Transverse colon (tissue), 4 donors: ENCODE data around the gene NFIA. TPM values are rescaled to one million over a fixed set of nuclear protein-coding genes. Genes with fewer than 3 reads are reported as not detected.

Experiments used
- DNase-seq: peaks from one replicate; pipeline ENCODE4 v3.0.0-alpha.2; 2019
- H3K27ac ChIP-seq, 4 donors: fragments of 200-600 bp; sonication (generic); 2 replicates each; pipeline ENCODE4 v1.5.1; 2016 to 2018; ENCODE audit warnings: inconsistent platforms in 4 of 4
- H3K27me3 ChIP-seq: fragments of 200-600 bp; sonication (generic); 2 replicates; pipeline ENCODE4 v1.5.1; 2017; ENCODE audit warnings: inconsistent platforms
- H3K36me3 ChIP-seq, 4 donors: fragments of 200-600 bp; sonication (generic); 2 replicates each; pipeline ENCODE4 v1.5.1; 2017 to 2019; ENCODE audit warnings: inconsistent platforms in 4 of 4
- H3K4me1 ChIP-seq, 4 donors: fragments of 200-600 bp; sonication (generic); 2 replicates each; pipeline ENCODE4 v1.5.1; 2017 to 2020; ENCODE audit warnings: inconsistent platforms in 4 of 4
- H3K4me3 ChIP-seq, 4 donors: fragments of 200-600 bp; sonication (generic); 1 replicate in 1 of 4; 2 replicates in 3 of 4; pipeline versions ENCODE4 v1.5.1 to v1.6.1; 2017 to 2019; ENCODE audit warnings: inconsistent platforms in 4 of 4
- H3K9me3 ChIP-seq, 2 donors: fragments of 200-600 bp; sonication (generic); 2 replicates each; pipeline ENCODE4 v1.5.1; 2017 to 2019; ENCODE audit warnings: inconsistent platforms in 2 of 2
- EP300 ChIP-seq: sonication (generic); formaldehyde crosslinking; IDR thresholded peaks from one replicate; pipeline ENCODE4 v1.6.1; 2017; ENCODE audit warnings: antibody characterized with exemption, low read depth
- POLR2A ChIP-seq: fragments of 450-650 bp; IDR thresholded peaks from one replicate; pipeline ENCODE4 v1.6.1; 2016; ENCODE audit warnings: antibody characterized with exemption, mild to moderate bottlenecking, moderate library complexity
- POLR2AphosphoS5 ChIP-seq, 3 donors: sonication (generic); formaldehyde crosslinking; IDR thresholded peaks; one replicate each; pipeline ENCODE4 v1.6.1; 2016; ENCODE audit warnings: antibody characterized with exemption in 3 of 3
- WGBS, 2 donors: methylation state at CpG; one replicate each; pipeline ENCODE4 v1.1.5; 2018; ENCODE audit warnings: low coverage in 1 of 2; 5-methylcytosine and 5-hydroxymethylcytosine counted together
- in situ Hi-C, 4 donors: fragments of 200-750 bp; cut with MboI; loops; one replicate each; pipeline versions ENCODE4 v1.15.0 to v1.15.1; 2017; ENCODE audit warnings: low sequenced_read_pairs in 3 of 4, low pct_ligation_motif_present in 1 of 4, low pct_unique_long_range_greater_than_20kb in 1 of 4
- intact Hi-C: fragments of 100-400 bp; cut with DNase I; formaldehyde crosslinking; loops from one replicate; pipeline ENCODE4 v1.15.1; 2023; ENCODE audit warnings: low total_unique reads
- total RNA-seq, 4 donors: library from RNA; depleted of rRNA; stranded (reverse); fragments of >200 nt; gene quantifications; one replicate each; pipeline ENCODE4 v1.1.0, GENCODE V29; 2016
- TF ChIP-seq, protein P1 (sequence below), 5 experiments: fragments of 200-600 bp in 3 of 5; fragments of 450-650 bp in 2 of 5; sonication (generic) in 3 of 5; IDR thresholded peaks; 1 replicate in 2 of 5; 2 replicates in 3 of 5; pipeline ENCODE4 v1.5.1; 2016 to 2017; ENCODE audit warnings: antibody characterized with exemption in 5 of 5, inconsistent platforms in 3 of 5, mild to moderate bottlenecking in 2 of 5, moderate library complexity in 1 of 5

NFIA gene
- total RNA-seq, 4 donors from 2014 or later, result 17.3 to 37.2 (median 29.8) TPM

- H3K4me1 ChIP-seq, result peaks cover 3 to 28% (median 6%) of the 10 kb centered on the region in 4 donors
- no peak overlapping the region for H3K4me3 ChIP-seq
- H3K27ac ChIP-seq, result no peak overlapping the region
- intact Hi-C loops (no loop called here), in situ Hi-C loops (no loop called here)
- no peaks in the 10 kb centered on the region for H3K27me3 ChIP-seq
- DNase-seq, result no peak
- WGBS, 2 donors, result 97 to 100% methylated on average over 1 of the region's 1 CpG
- TF ChIP-seq EP300 (no peak), POLR2AphosphoS5 (IDR thresholded peaks at IDR 0.05) (no peak), POLR2A (no peak)
- TF ChIP-seq, protein P1, sequence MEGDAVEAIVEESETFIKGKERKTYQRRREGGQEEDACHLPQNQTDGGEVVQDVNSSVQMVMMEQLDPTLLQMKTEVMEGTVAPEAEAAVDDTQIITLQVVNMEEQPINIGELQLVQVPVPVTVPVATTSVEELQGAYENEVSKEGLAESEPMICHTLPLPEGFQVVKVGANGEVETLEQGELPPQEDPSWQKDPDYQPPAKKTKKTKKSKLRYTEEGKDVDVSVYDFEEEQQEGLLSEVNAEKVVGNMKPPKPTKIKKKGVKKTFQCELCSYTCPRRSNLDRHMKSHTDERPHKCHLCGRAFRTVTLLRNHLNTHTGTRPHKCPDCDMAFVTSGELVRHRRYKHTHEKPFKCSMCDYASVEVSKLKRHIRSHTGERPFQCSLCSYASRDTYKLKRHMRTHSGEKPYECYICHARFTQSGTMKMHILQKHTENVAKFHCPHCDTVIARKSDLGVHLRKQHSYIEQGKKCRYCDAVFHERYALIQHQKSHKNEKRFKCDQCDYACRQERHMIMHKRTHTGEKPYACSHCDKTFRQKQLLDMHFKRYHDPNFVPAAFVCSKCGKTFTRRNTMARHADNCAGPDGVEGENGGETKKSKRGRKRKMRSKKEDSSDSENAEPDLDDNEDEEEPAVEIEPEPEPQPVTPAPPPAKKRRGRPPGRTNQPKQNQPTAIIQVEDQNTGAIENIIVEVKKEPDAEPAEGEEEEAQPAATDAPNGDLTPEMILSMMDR (IDR thresholded peaks at IDR 0.05), result no peak
- no peaks in the 10 kb centered on the region for H3K36me3 ChIP-seq
- no peaks in the 10 kb centered on the region for H3K9me3 ChIP-seq
Observed at GRCh38 chr1:61204528-61204927, 122.2 kb downstream of the NFIA start.

GRCh38 chr1:61207416-61207815 is 125.1 kb downstream of the NFIA start:
- Histone ChIP-seq H3K9me3 (no peaks in the 10 kb centered on the region), H3K4me3 (no peak overlapping the region), H3K27me3 (no peaks in the 10 kb centered on the region), H3K36me3 (no peaks in the 10 kb centered on the region), H3K27ac (no peak overlapping the region), H3K4me1 (peaks cover 0 to 11% (median 1%) of the 10 kb centered on the region in 4 donors)
- in situ Hi-C loops (no loop called here), intact Hi-C loops (no loop called here)
- DNase-seq, result no peak
- WGBS, 2 donors, result 70 to 75% methylated on average over 3 to 5 of the region's 5 CpGs
- TF ChIP-seq EP300 (no peak), POLR2A (no peak), POLR2AphosphoS5 (IDR thresholded peaks at IDR 0.05) (no peak)
- TF ChIP-seq, protein P1 (IDR thresholded peaks at IDR 0.05), result no peak

DNA sequence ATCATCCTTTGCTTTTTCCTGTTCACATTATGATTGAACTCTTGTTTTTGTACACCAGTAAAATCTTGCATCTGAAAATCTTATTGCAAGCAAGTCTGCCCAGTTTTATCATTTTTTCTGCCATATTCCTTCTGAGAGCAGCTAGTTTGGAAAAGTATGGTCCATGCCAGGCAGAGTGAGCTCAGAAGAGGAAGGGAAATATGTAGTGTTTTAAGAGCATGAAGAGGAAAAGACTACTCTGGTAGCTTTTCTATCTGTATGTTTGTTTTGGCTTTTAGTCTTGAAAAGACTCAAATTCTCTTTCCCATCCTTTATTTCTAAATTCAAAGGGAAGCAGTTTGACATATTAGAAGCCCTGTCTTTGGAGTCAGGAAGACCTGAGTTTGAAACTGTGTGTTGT is 125.8 kb downstream of the NFIA start:
- intact Hi-C loops, result no loop called here
- no peak overlapping the region for H3K4me3 ChIP-seq
- in situ Hi-C loops, result no loop called here
- H3K4me1 ChIP-seq, result peaks cover 0 to 11% (median 1%) of the 10 kb centered on the region in 4 donors
- no peaks in the 10 kb centered on the region for H3K9me3 ChIP-seq
- no peaks in the 10 kb centered on the region for H3K27me3 ChIP-seq
- H3K36me3 ChIP-seq, result no peaks in the 10 kb centered on the region
- H3K27ac ChIP-seq, result no peak overlapping the region
- TF ChIP-seq POLR2AphosphoS5 (IDR thresholded peaks at IDR 0.05), result no peak
- TF ChIP-seq POLR2A, result no peak
- TF ChIP-seq, protein P1 (IDR thresholded peaks at IDR 0.05), result no peak
- no peak for TF ChIP-seq EP300
- DNase-seq, result no peak

- TF ChIP-seq POLR2A, result no peak
- no peak for TF ChIP-seq EP300
- TF ChIP-seq POLR2AphosphoS5 (IDR thresholded peaks at IDR 0.05), result no peak
- TF ChIP-seq, protein P1 (IDR thresholded peaks at IDR 0.05), result no peak
- Histone ChIP-seq H3K27me3 (no peaks in the 10 kb centered on the region), H3K4me3 (no peak overlapping the region), H3K27ac (no peak overlapping the region), H3K4me1 (peaks cover 0 to 8% (median 0%) of the 10 kb centered on the region in 4 donors), H3K36me3 (no peaks in the 10 kb centered on the region), H3K9me3 (no peaks in the 10 kb centered on the region)
- 67 to 74% methylated on average over 2 of the region's 2 CpGs for WGBS, 2 donors
- in situ Hi-C loops, result no loop called here
- intact Hi-C loops, result no loop called here
- DNase-seq, result no peak
Observed at GRCh38 chr1:61208831-61209230, 126.5 kb downstream of the NFIA start.
